ENCODE results near the gene MRTFB.
"Not testable (repeated sequence)": the region's sequence is repeated elsewhere in the genome, so short reads cannot be mapped to it uniquely, and the experiment has no call there.

The MRTFB gene
- total RNA-seq: 8.4 to 17.4 reads per million in 2 experiments

GRCh38 chr16:14070877-14071575 lies at the start of gene MRTFB:
Gene MRTFB, plus strand, starts transcription at chr16:14071319. Its CDS starts 69,288 bp downstream, at chr16:14140607.
- DNase-seq (ENCODE audit: low read depth): peak; percentile 70

GRCh38 chr16:14023526-14023925 lies 47.6 kb upstream of the MRTFB start:
- not testable (repeated sequence) for DNase-seq (ENCODE audit: low read depth)

- DNase-seq (ENCODE audit: low read depth): no peak
Observed at GRCh38 chr16:14024283-14024682, 46.8 kb upstream of the MRTFB start.

GRCh38 chr16:14026572-14027285 lies 44.4 kb upstream of the MRTFB start:
- no peak for DNase-seq (ENCODE audit: low read depth)

GRCh38 chr16:14028202-14028601 lies 42.9 kb upstream of the MRTFB start:
- no peak for DNase-seq (ENCODE audit: low read depth)

- DNase-seq (ENCODE audit: low read depth): no peak
Observed at GRCh38 chr16:14029658-14030057, 41.5 kb upstream of the MRTFB start.

- no peak for DNase-seq (ENCODE audit: low read depth)
Observed at GRCh38 chr16:14035092-14035491, 36.0 kb upstream of the MRTFB start.

- DNase-seq (ENCODE audit: low read depth): no peak
Observed at GRCh38 chr16:14036889-14037288, 34.2 kb upstream of the MRTFB start.

GRCh38 chr16:14037960-14038359 lies 33.2 kb upstream of the MRTFB start:
- DNase-seq (ENCODE audit: low read depth): no peak

GRCh38 chr16:14041164-14041563 lies 30.0 kb upstream of the MRTFB start:
- no peak for DNase-seq (ENCODE audit: low read depth)

- DNase-seq (ENCODE audit: low read depth): no peak
Observed at GRCh38 chr16:14042706-14043105, 28.4 kb upstream of the MRTFB start.

- no peak for DNase-seq (ENCODE audit: low read depth)
Observed at GRCh38 chr16:14043278-14043677, 27.8 kb upstream of the MRTFB start.

GRCh38 chr16:14043793-14044192 lies 27.3 kb upstream of the MRTFB start:
- no peak for DNase-seq (ENCODE audit: low read depth)

GRCh38 chr16:14047121-14047859 lies 23.8 kb upstream of the MRTFB start:
- DNase-seq (ENCODE audit: low read depth): not testable (repeated sequence)

- no peak for DNase-seq (ENCODE audit: low read depth)
Observed at GRCh38 chr16:14050291-14051027, 20.7 kb upstream of the MRTFB start.

GRCh38 chr16:14051103-14051729 lies 19.9 kb upstream of the MRTFB start:
- no peak for DNase-seq (ENCODE audit: low read depth)

GRCh38 chr16:14056970-14057369 lies 14.1 kb upstream of the MRTFB start:
- DNase-seq (ENCODE audit: low read depth): no peak

GRCh38 chr16:14057878-14058382 lies 13.2 kb upstream of the MRTFB start:
- no peak for DNase-seq (ENCODE audit: low read depth)

- no peak for DNase-seq (ENCODE audit: low read depth)
Observed at GRCh38 chr16:14061732-14062259, 9.3 kb upstream of the MRTFB start.

- no peak for DNase-seq (ENCODE audit: low read depth)
Observed at GRCh38 chr16:14062261-14062660, 8.9 kb upstream of the MRTFB start.
